Upper lobe of left lung (tissue), 4 donors: ENCODE results near the gene PTPRZ1.

Source experiments
- EP300 ChIP-seq, 4 donors: sonication (generic); formaldehyde crosslinking; IDR thresholded peaks; one replicate each; pipeline ENCODE4 v1.5.1; 2017; ENCODE audit warnings: antibody characterized with exemption in 4 of 4, control low read depth in 2 of 4
- POLR2A ChIP-seq, 4 donors: fragments of 450-650 bp; IDR thresholded peaks; one replicate each; pipeline ENCODE4 v1.5.1; 2016 to 2017; ENCODE audit warnings: antibody characterized with exemption in 4 of 4, mild to moderate bottlenecking in 2 of 4
- POLR2AphosphoS5 ChIP-seq, 2 donors: sonication (generic); formaldehyde crosslinking; IDR thresholded peaks; one replicate each; pipeline ENCODE4 v1.5.1; 2017; ENCODE audit warnings: antibody characterized with exemption in 2 of 2
- TF ChIP-seq, protein P1 (sequence below), 6 experiments: fragments of 450-650 bp in 4 of 6; fragments of 200-600 bp in 2 of 6; sonication (generic) in 2 of 6; IDR thresholded peaks; one replicate each; pipeline ENCODE4 v1.5.1; 2016 to 2019; ENCODE audit warnings: antibody characterized with exemption in 6 of 6

DNA sequence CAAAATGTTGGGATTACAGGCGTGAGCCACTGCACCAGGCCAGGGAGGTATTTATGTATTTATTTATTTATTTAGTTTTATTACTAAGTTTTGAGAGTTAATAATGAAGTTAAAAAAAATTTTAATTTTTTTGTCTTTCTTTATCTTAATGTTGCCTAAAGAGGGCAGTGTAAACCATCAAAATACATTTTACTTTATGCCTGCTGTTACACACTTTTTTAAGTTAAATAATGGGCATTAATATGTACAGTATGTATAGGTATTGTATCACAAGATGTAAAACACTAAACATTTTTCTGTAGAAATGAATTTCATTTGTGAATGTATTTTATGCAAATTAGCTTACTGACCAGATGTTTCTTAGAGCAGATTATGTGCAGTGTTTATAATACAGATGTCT lies 141.7 kb downstream of the PTPRZ1 start:
- TF ChIP-seq, protein P1, sequence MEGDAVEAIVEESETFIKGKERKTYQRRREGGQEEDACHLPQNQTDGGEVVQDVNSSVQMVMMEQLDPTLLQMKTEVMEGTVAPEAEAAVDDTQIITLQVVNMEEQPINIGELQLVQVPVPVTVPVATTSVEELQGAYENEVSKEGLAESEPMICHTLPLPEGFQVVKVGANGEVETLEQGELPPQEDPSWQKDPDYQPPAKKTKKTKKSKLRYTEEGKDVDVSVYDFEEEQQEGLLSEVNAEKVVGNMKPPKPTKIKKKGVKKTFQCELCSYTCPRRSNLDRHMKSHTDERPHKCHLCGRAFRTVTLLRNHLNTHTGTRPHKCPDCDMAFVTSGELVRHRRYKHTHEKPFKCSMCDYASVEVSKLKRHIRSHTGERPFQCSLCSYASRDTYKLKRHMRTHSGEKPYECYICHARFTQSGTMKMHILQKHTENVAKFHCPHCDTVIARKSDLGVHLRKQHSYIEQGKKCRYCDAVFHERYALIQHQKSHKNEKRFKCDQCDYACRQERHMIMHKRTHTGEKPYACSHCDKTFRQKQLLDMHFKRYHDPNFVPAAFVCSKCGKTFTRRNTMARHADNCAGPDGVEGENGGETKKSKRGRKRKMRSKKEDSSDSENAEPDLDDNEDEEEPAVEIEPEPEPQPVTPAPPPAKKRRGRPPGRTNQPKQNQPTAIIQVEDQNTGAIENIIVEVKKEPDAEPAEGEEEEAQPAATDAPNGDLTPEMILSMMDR (IDR thresholded peaks at IDR 0.05), result no peak
- TF ChIP-seq POLR2A (IDR thresholded peaks at IDR 0.05) (no peak), POLR2AphosphoS5 (IDR thresholded peaks at IDR 0.05) (no peak), EP300 (IDR thresholded peaks at IDR 0.05) (no peak)
